ENCODE data around the gene ZNF423.

ZNF423 gene

GRCh38 chr16:49629851-49630250, 226.1 kb downstream of the ZNF423 start:
- FAIRE-seq (no peak), DNase-seq (ENCODE audit: insufficient read length, low spot score) (no peak)
- TF ChIP-seq, protein P1, sequence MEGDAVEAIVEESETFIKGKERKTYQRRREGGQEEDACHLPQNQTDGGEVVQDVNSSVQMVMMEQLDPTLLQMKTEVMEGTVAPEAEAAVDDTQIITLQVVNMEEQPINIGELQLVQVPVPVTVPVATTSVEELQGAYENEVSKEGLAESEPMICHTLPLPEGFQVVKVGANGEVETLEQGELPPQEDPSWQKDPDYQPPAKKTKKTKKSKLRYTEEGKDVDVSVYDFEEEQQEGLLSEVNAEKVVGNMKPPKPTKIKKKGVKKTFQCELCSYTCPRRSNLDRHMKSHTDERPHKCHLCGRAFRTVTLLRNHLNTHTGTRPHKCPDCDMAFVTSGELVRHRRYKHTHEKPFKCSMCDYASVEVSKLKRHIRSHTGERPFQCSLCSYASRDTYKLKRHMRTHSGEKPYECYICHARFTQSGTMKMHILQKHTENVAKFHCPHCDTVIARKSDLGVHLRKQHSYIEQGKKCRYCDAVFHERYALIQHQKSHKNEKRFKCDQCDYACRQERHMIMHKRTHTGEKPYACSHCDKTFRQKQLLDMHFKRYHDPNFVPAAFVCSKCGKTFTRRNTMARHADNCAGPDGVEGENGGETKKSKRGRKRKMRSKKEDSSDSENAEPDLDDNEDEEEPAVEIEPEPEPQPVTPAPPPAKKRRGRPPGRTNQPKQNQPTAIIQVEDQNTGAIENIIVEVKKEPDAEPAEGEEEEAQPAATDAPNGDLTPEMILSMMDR (IDR thresholded peaks at IDR 0.05; ENCODE audit: insufficient read depth, missing control alignments): no peak

DNA sequence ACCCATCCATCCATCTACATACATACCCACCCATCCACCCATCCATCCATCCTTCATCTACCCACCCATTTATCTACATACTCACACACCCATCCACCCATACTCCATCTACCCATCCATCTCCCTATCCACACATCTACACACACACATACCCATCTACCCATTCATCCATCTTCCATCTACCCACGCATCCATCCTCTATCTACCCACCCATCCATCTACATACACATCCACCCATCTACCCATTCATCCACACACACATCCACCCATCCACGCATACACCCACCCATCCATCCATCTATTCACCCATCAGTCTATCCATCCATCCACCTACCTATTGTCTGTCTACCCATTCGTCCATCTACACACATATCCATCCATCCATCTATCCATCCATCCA, 227.8 kb downstream of the ZNF423 start:
- TF ChIP-seq, protein P1 (IDR thresholded peaks at IDR 0.05; ENCODE audit: insufficient read depth, missing control alignments): no peak
- DNase-seq (ENCODE audit: insufficient read length, low spot score): no peak
- FAIRE-seq: no peak

DNA sequence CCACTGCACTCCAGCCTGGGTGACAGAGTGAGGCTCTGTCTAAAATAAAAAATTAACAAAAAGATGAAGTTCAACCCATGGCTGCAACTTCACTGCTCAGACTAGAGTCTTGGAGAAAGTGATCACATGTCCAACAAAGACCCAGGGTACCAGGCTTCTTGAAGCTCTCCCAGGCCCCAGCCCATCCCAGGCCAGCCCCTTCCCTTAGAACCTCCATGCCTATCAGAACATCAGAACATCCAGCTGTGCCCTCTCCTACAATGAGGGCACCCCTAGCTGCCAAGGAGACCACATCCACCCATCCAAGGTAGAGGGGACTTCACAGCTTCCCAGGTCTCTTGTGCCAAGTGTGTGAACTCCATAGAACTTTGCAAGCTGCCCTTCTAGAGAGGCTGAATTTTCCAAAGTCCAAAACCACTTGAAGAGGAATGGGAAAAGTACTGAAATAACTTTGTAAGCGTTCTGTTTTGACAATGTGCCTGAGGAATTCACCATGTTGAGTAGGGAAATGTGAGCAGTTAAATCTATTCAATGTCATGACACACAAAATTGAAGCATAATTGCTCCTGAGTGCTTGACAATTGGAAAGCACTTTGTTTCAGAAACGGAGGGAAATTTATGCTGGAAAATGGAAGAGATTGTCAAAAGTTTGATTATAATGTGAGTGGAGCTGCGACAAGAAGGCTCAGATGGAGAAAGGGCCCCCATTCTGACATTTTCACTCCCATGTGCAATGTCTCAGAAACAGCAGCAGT, 230.4 kb downstream of the ZNF423 start:
- TF ChIP-seq, protein P1 (IDR thresholded peaks at IDR 0.05; ENCODE audit: insufficient read depth, missing control alignments): no peak
- DNase-seq (ENCODE audit: insufficient read length, low spot score): no peak
- FAIRE-seq: no peak

- no peak for FAIRE-seq
- TF ChIP-seq, protein P1 (IDR thresholded peaks at IDR 0.05; ENCODE audit: insufficient read depth, missing control alignments): no peak
- DNase-seq (ENCODE audit: insufficient read length, low spot score): no peak
These were observed 232.2 kb downstream of the ZNF423 start for GRCh38 chr16:49623501-49624266.

DNA sequence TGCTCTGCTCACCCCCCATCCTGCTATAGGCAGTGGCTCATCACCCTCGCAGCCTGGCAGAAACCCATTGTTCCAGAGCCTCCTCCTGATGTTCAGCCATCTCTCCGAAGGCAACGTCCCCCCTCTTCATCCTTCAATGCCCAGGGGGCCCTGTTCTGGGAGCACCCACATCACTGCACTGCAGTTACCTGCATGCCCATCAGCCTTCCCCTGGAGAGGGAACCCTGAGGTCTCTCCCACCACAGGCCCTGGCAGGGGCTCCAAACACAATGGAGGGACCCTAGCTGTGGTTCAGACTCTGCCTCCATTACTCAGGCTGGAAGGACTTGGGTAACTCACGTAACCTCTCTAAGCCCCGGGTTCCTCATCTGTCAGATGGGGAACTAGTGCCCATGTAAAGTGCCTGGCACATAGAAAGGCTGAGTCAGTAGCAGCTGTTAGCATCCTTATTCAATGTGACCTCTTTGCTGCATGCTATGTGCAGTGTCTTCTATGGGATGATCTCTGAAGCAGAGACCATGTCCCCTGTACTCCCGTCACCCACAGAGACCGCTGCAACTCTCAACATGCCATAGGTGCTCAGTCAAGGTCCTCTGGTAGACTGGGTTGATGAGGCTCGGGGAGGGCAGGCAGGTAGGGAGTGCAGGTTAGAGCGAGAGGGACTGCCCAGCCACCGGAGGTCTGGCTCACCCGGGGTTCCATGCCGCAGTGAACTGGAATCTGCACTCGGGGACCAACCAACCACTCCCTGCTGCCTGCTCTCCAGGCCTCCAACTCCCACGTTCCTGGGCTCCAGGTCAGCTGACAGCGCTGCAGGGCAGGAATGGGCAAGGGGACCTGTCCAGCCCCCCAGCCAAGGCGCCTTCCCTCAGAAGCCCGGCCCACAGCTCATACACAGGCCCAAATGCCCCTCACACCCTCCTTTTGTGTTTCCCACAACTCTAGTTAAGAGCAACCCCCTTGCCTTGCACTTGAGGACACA, 233.2 kb downstream of the ZNF423 start:
- DNase-seq (ENCODE audit: insufficient read length, low spot score): no peak
- TF ChIP-seq, protein P1 (IDR thresholded peaks at IDR 0.05; ENCODE audit: insufficient read depth, missing control alignments): no peak
- no peak for FAIRE-seq

DNA sequence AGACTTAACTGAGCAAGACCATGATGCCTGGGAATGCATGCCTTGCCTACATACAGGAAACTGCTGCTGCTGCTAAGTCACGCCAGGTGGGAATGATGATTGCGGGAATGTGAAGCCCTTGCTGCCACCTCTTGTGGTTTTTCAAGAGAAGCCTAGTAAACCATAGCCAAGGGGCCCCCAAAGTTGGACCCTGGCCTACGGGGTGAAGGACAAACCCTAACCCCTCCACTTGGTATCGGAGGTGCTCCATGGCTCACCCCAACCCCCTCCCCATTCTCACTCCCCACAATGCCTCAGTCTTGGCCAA, 233.9 kb downstream of the ZNF423 start:
- DNase-seq (ENCODE audit: insufficient read length, low spot score): no peak
- TF ChIP-seq, protein P1 (IDR thresholded peaks at IDR 0.05; ENCODE audit: insufficient read depth, missing control alignments): no peak

More for the DNA sequence above, 233.9 kb downstream of the ZNF423 start:
- no peak for FAIRE-seq
